ENCODE results near the gene C1orf159. TPM values are rescaled to one million over a fixed set of nuclear protein-coding genes. Genes with fewer than 3 reads are reported as not detected.
"Not testable (repeated sequence)": the region's sequence is repeated elsewhere in the genome, so short reads cannot be mapped to it uniquely, and the experiment has no call there.

Gene C1orf159
- total and polyA plus RNA-seq, 2 donors (not counting 1 experiment from before 2014, with no cell fraction given), result 23.0 to 25.6 TPM

GRCh38 chr1:1106510-1107221 is 9.2 kb downstream of the C1orf159 start:
- intact Hi-C loops (cut with micrococcal nuclease), result no loop called here
- ChIA-PET CTCF (no interaction called here), POLR2A (no interaction called here)
- Histone ChIP-seq H3K36me3 (replicated peaks in 1 of 2; ENCODE audit: control extremely low read depth in 1 of 2, control insufficient read depth in 1 of 2, extremely low read depth in 1 of 2, insufficient read depth in 2 of 2, low read length in 1 of 2) (no peaks in the 10 kb centered on the region), H3K4me1 (ENCODE audit: control insufficient read depth in 2 of 2, insufficient read depth in 2 of 2, low read length in 2 of 2) (no peaks in the 10 kb centered on the region), H3K27me3 (replicated peaks in 1 of 4; ENCODE audit: control extremely low read depth in 1 of 4, control insufficient read depth in 3 of 4, insufficient read depth in 4 of 4, low read length in 3 of 4) (no peaks in the 10 kb centered on the region), H3K79me2 (ENCODE audit: control insufficient read depth, insufficient read depth, low read length) (peaks cover 47% of the 10 kb centered on the region), H4K20me1 (ENCODE audit: control insufficient read depth, insufficient read depth, low read length, poor library complexity, severe bottlenecking) (peaks cover 10% of the 10 kb centered on the region), H3K9me3 (ENCODE audit: control extremely low read depth in 1 of 3, control insufficient read depth in 2 of 3, insufficient read depth in 1 of 3, low read length in 2 of 3) (peaks cover 0 to 2% (median 0%) of the 10 kb centered on the region in 3 donors), H3K4me2 (replicated peaks; ENCODE audit: low read depth, low read length, poor library complexity, severe bottlenecking) (no peak overlapping the region), H2AFZ (ENCODE audit: insufficient read depth, low read depth, low read length, poor library complexity, severe bottlenecking) (no peak overlapping the region), H3K4me3 (ENCODE audit: control extremely low read depth in 1 of 5, extremely low read depth in 1 of 5, insufficient read depth in 1 of 5, low read depth in 2 of 5, low read length in 4 of 5) (no peak overlapping the region), H3K9ac (ENCODE audit: low read length) (no peak overlapping the region), H3K27ac (ENCODE audit: low read length in 2 of 2) (no peak overlapping the region)
- Mint-ChIP-seq H3K27ac (no peak overlapping the region), H3K4me1 (peaks cover 2% of the 10 kb centered on the region), H3K9me3 (ENCODE audit: insufficient read depth) (no peaks in the 10 kb centered on the region), H3K27me3 (no peaks in the 10 kb centered on the region), H3K4me3 (no peak overlapping the region)
- TF ChIP-seq EZH2 (IDR thresholded peaks at IDR 0.05; ENCODE audit: borderline replicate concordance, insufficient read depth, low read depth, low read length, poor library complexity, severe bottlenecking) (no peak), CTCF (IDR thresholded peaks at IDR 0.05) (no peak)
- DNase-seq (no peak), ATAC-seq (ENCODE audit: low read depth) (no peak)
- WGBS (ENCODE audit: insufficient coverage), result 98% methylated on average over 23 of the region's 31 CpGs

- peaks cover 14% of the 10 kb centered on the region for H4K20me1 ChIP-seq (ENCODE audit: control insufficient read depth, insufficient read depth, low read length, poor library complexity, severe bottlenecking)
- POLR2A ChIA-PET; H3K27me3 Mint-ChIP-seq; H3K27me3 ChIP-seq (replicated peaks in 1 of 4; ENCODE audit: control extremely low read depth in 1 of 4, control insufficient read depth in 3 of 4, insufficient read depth in 4 of 4, low read length in 3 of 4); H3K27ac ChIP-seq (ENCODE audit: low read length in 2 of 2); H3K9me3 Mint-ChIP-seq (ENCODE audit: insufficient read depth); DNase-seq; H3K4me2 ChIP-seq (replicated peaks; ENCODE audit: low read depth, low read length, poor library complexity, severe bottlenecking); H3K4me1 Mint-ChIP-seq; H3K27ac Mint-ChIP-seq; H3K9ac ChIP-seq (ENCODE audit: low read length); ATAC-seq (ENCODE audit: low read depth); H3K9me3 ChIP-seq (ENCODE audit: control extremely low read depth in 1 of 3, control insufficient read depth in 2 of 3, insufficient read depth in 1 of 3, low read length in 2 of 3); intact Hi-C loops (cut with micrococcal nuclease); H3K4me3 ChIP-seq (ENCODE audit: control extremely low read depth in 1 of 5, extremely low read depth in 1 of 5, insufficient read depth in 1 of 5, low read depth in 2 of 5, low read length in 4 of 5); H3K36me3 ChIP-seq (replicated peaks in 1 of 2; ENCODE audit: control extremely low read depth in 1 of 2, control insufficient read depth in 1 of 2, extremely low read depth in 1 of 2, insufficient read depth in 2 of 2, low read length in 1 of 2); H2AFZ ChIP-seq (ENCODE audit: insufficient read depth, low read depth, low read length, poor library complexity, severe bottlenecking); H3K4me1 ChIP-seq (ENCODE audit: control insufficient read depth in 2 of 2, insufficient read depth in 2 of 2, low read length in 2 of 2); H3K4me3 Mint-ChIP-seq: not testable (repeated sequence)
- CTCF ChIA-PET, result interaction anchor here (0.7 kb wide), 1 partner anchor 95 kb away, joined by 3 read pairs; no protein-coding TSS in a partner anchor
- 81% methylated on average over 4 of the region's 6 CpGs for WGBS (ENCODE audit: insufficient coverage)
- H3K79me2 ChIP-seq (ENCODE audit: control insufficient read depth, insufficient read depth, low read length), result peaks cover 26% of the 10 kb centered on the region
Measured at GRCh38 chr1:1104152-1104551, 11.7 kb downstream of the C1orf159 start.
